CD4-positive, alpha-beta T cell (primary cell): ENCODE results near the gene NRIP1. TPM values are rescaled to one million over a fixed set of nuclear protein-coding genes. Genes with fewer than 3 reads are reported as not detected.

Source experiments
- ATAC-seq: fragments of 200-7000 bp; cut with Tn5 transposase; one replicate; pipeline ENCODE4 v1.10.0; 2022; ENCODE audit warnings: mild to moderate bottlenecking; ENCODE audit not compliant: poor library complexity
- CTCF ChIA-PET: fragments of 350-600 bp; sonication (Branson Sonifier 250); formaldehyde crosslinking; loops from one replicate; lab custom pipeline; 2021; ENCODE audit warnings: antibody characterized with exemption, inconsistent platforms; lab: Charles Lee
- POLR2A ChIA-PET: fragments of 350-600 bp; sonication (Branson Sonifier 250); formaldehyde crosslinking; loops from one replicate; lab custom pipeline; 2021; ENCODE audit warnings: antibody characterized with exemption, inconsistent platforms; lab: Charles Lee
- DNase-seq, 14 experiments: peaks; one replicate each; pipeline ENCODE4 v3.0.0-alpha.2; 2013 to 2020; ENCODE audit warnings: mixed read lengths in 2 of 14
- H3K27ac ChIP-seq, 2 donors: one replicate each; pipeline versions ENCODE4 v1.5.1 to v1.7.0; 2013; ENCODE audit warnings: low read length in 2 of 2, low read depth in 1 of 2, mild to moderate bottlenecking in 1 of 2
- H3K27me3 ChIP-seq, 2 experiments: 1 replicate in 1 of 2; 2 replicates in 1 of 2; pipeline versions ENCODE4 v1.6.1 to v1.7.0; 2013; ENCODE audit warnings: low read length in 2 of 2, control low read depth in 1 of 2, mild to moderate bottlenecking in 1 of 2, moderate library complexity in 1 of 2; ENCODE audit not compliant: insufficient read depth in 2 of 2, control insufficient read depth in 1 of 2
- H3K36me3 ChIP-seq: one replicate; pipeline ENCODE4 v1.6.1; 2013; ENCODE audit warnings: low read length, control low read depth; ENCODE audit not compliant: insufficient read depth
- H3K4me1 ChIP-seq: one replicate; pipeline ENCODE4 v1.6.1; 2013; ENCODE audit warnings: low read length, control low read depth; ENCODE audit not compliant: insufficient read depth
- H3K4me3 ChIP-seq: one replicate; pipeline ENCODE4 v1.5.1; 2013; ENCODE audit warnings: mild to moderate bottlenecking, low read length, moderate library complexity
- H3K9me3 ChIP-seq, 2 experiments: 1 replicate in 1 of 2; 2 replicates in 1 of 2; pipeline versions ENCODE4 v1.6.1 to v1.7.0; 2013; ENCODE audit warnings: low read length in 2 of 2, mild to moderate bottlenecking in 2 of 2, control low read depth in 1 of 2, moderate library complexity in 1 of 2; ENCODE audit not compliant: control insufficient read depth in 1 of 2, insufficient read depth in 1 of 2
- H3K27ac Mint-ChIP-seq: one replicate; pipeline ENCODE4 v1.8.0; 2020; ENCODE audit warnings: mixed read lengths
- H3K27me3 Mint-ChIP-seq: one replicate; pipeline ENCODE4 v1.8.0; 2021; ENCODE audit warnings: mixed read lengths
- H3K36me3 Mint-ChIP-seq: one replicate; pipeline ENCODE4 v1.8.0; 2021; ENCODE audit warnings: low read depth, mixed read lengths
- H3K4me1 Mint-ChIP-seq: one replicate; pipeline ENCODE4 v1.8.0; 2021; ENCODE audit warnings: low read depth, mixed read lengths
- H3K4me3 Mint-ChIP-seq: one replicate; pipeline ENCODE4 v1.8.0; 2020; ENCODE audit warnings: mild to moderate bottlenecking, mixed read lengths
- H3K9me3 Mint-ChIP-seq: one replicate; pipeline ENCODE4 v1.8.0; 2020; ENCODE audit warnings: mixed read lengths
- intact Hi-C, 2 experiments: fragments of 100-400 bp; cut with DNase I in 1 of 2; cut with micrococcal nuclease in 1 of 2; formaldehyde crosslinking; loops; one replicate each; pipeline versions ENCODE4 v1.15.1 to v1.9.0; 2023 to 2025; cut with DNase I, micrococcal nuclease
- total RNA-seq, 174 experiments: library from RNA in 2 of 174; stranded (reverse) in 2 of 174; gene quantifications; one replicate each; pipeline ENCODE4 v1.2.3 and lab custom pipeline; 2021 to 2026
- TF ChIP-seq, protein P1 (sequence below): fragments of 200-600 bp; IDR thresholded peaks from one replicate; pipeline ENCODE4 v1.8.0; 2022; ENCODE audit warnings: antibody characterized with exemption, mild to moderate bottlenecking

Gene NRIP1
- total RNA-seq, 2 experiments from 2014 or later = 41.6 to 50.1 TPM

DNA sequence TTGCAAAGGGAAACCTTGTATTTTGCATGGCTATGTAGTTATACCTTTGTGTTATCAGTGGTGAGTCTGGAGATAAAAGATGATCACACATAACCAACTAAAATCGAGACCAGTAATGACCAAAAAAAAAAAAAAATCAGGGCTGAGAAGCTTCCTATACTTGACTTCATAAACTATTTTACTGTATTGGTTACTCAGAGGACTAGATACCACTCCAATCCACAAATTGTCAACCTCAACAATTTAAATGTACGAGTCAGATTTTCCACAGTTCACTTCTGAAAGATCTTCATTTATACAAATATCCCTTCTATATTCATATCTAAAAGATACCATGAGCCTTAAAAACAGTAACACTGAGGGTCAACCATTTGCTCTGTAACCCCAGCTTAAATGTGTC, 71.7 kb downstream of the NRIP1 start:
- Mint-ChIP-seq H3K27ac (no peak overlapping the region), H3K27me3 (no peaks in the 10 kb centered on the region), H3K4me1 (peaks cover 13% of the 10 kb centered on the region), H3K36me3 (peaks cover 38% of the 10 kb centered on the region), H3K9me3 (no peaks in the 10 kb centered on the region), H3K4me3 (no peak overlapping the region)
- ChIA-PET POLR2A (no interaction called here), CTCF (interaction anchor here (0.6 to 1.2 kb wide), 2 partner anchors 9 to 879 kb away, joined by 3 read pairs; no protein-coding TSS in a partner anchor)
- H3K27ac ChIP-seq = no peak overlapping the region
- H3K36me3 ChIP-seq = no peaks in the 10 kb centered on the region
- H3K9me3 ChIP-seq = no peaks in the 10 kb centered on the region
- TF ChIP-seq, protein P1, sequence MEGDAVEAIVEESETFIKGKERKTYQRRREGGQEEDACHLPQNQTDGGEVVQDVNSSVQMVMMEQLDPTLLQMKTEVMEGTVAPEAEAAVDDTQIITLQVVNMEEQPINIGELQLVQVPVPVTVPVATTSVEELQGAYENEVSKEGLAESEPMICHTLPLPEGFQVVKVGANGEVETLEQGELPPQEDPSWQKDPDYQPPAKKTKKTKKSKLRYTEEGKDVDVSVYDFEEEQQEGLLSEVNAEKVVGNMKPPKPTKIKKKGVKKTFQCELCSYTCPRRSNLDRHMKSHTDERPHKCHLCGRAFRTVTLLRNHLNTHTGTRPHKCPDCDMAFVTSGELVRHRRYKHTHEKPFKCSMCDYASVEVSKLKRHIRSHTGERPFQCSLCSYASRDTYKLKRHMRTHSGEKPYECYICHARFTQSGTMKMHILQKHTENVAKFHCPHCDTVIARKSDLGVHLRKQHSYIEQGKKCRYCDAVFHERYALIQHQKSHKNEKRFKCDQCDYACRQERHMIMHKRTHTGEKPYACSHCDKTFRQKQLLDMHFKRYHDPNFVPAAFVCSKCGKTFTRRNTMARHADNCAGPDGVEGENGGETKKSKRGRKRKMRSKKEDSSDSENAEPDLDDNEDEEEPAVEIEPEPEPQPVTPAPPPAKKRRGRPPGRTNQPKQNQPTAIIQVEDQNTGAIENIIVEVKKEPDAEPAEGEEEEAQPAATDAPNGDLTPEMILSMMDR = no peak
- H3K4me3 ChIP-seq = no peak overlapping the region
- no peaks in the 10 kb centered on the region for H3K27me3 ChIP-seq
- no peak for ATAC-seq
- H3K4me1 ChIP-seq = no peaks in the 10 kb centered on the region
- intact Hi-C loops = no loop called here
- DNase-seq = no peak

DNA sequence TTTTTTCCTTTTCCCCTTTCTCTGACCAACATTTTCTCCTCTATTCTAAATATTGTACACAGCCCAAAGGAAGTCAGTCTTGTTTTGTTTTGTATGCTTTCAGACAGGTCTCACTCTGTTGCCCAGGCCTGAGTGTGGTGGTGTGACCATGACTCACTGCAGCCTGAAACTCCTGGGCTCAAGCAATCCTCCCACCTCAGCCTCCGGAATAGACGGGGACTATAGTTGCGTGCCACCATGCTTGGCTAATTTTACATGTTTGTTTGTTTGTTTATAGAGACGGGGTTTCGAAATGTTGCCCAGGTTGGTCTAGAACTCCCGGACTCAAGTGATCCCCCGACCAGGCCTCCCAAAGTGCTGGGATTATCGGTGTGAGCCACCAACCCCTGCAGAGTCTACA, 72.8 kb downstream of the NRIP1 start:
- peaks cover 13% of the 10 kb centered on the region for H3K4me1 Mint-ChIP-seq
- H3K9me3 Mint-ChIP-seq = no peaks in the 10 kb centered on the region
- H3K27me3 ChIP-seq = no peaks in the 10 kb centered on the region
- peaks cover 46% of the 10 kb centered on the region for H3K36me3 Mint-ChIP-seq
- TF ChIP-seq, protein P1 = no peak
- H3K27ac ChIP-seq = no peak overlapping the region
- H3K27me3 Mint-ChIP-seq = no peaks in the 10 kb centered on the region
- ATAC-seq (no peak), DNase-seq (no peak)
- ChIA-PET POLR2A (no interaction called here), CTCF (no interaction called here)
- H3K36me3 ChIP-seq = no peaks in the 10 kb centered on the region
- H3K27ac Mint-ChIP-seq = no peak overlapping the region
- intact Hi-C loops = no loop called here
- no peaks in the 10 kb centered on the region for H3K9me3 ChIP-seq
- H3K4me3 ChIP-seq = no peak overlapping the region
- H3K4me1 ChIP-seq = no peaks in the 10 kb centered on the region
- no peak overlapping the region for H3K4me3 Mint-ChIP-seq

DNA sequence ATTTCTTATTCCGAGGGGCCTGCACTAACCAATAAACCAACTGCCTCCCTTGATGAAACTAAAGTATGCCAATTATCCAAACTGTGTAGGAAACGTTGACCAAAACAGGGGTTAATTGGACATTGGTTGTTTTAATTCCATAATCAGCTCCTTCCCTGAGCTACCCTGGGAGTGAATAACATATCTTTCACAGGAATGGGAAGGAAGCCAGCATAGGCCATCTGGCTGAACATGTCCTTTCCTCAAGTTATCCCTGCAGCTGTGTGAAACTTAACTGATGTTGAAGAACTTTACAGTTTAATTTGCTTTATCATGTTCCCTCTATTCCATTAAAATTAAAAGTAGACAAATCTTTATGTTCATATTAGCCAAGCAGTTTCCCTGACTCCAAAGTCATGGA, 75.4 kb downstream of the NRIP1 start:
- Mint-ChIP-seq H3K4me1 (peaks cover 20% of the 10 kb centered on the region), H3K36me3 (peaks cover 56% of the 10 kb centered on the region)

More for the DNA sequence above, 75.4 kb downstream of the NRIP1 start:
- TF ChIP-seq, protein P1 = no peak
- H3K27ac Mint-ChIP-seq = no peak overlapping the region
- Histone ChIP-seq H3K27ac (no peak overlapping the region), H3K4me1 (no peaks in the 10 kb centered on the region), H3K4me3 (no peak overlapping the region), H3K36me3 (no peaks in the 10 kb centered on the region), H3K27me3 (no peaks in the 10 kb centered on the region), H3K9me3 (no peaks in the 10 kb centered on the region)
- no peaks in the 10 kb centered on the region for H3K27me3 Mint-ChIP-seq
- H3K4me3 Mint-ChIP-seq = no peak overlapping the region
- H3K9me3 Mint-ChIP-seq = no peaks in the 10 kb centered on the region
- ChIA-PET CTCF (no interaction called here), POLR2A (no interaction called here)
- DNase-seq (no peak), ATAC-seq (no peak)
- intact Hi-C loops = no loop called here
